WTC11 (cell line): ENCODE results near the gene RARB. TPM values are rescaled to one million over a fixed set of nuclear protein-coding genes. Genes with fewer than 3 reads are reported as not detected.

ENCODE experiments used
- ATAC-seq: fragments of 200-7000 bp; cut with Tn5 transposase; 2 replicates; pipeline ENCODE4 v1.10.0; 2021; ENCODE audit warnings: mild to moderate bottlenecking, moderate library complexity
- CTCF ChIA-PET: fragments of 300-600 bp; sonication (Branson Sonifier 250); formaldehyde crosslinking; loops from one replicate; lab custom pipeline; 2021; ENCODE audit warnings: antibody characterized with exemption; lab: Charles Lee
- POLR2A ChIA-PET: fragments of 350-600 bp; sonication (Branson Sonifier 250); formaldehyde crosslinking; loops from one replicate; lab custom pipeline; 2021; ENCODE audit warnings: antibody characterized with exemption; lab: Charles Lee
- DNase-seq: peaks from one replicate; pipeline ENCODE4 v3.0.0; 2021; ENCODE audit warnings: low spot score
- H3K27ac Mint-ChIP-seq: 2 replicates; pipeline ENCODE4 v1.8.0; 2021; ENCODE audit warnings: mixed read lengths
- H3K27me3 Mint-ChIP-seq: 2 replicates; pipeline ENCODE4 v1.8.0; 2021; ENCODE audit warnings: low read depth, mild to moderate bottlenecking, moderate library complexity, mixed read lengths
- H3K36me3 Mint-ChIP-seq: 2 replicates; pipeline ENCODE4 v1.8.0; 2021; ENCODE audit warnings: mixed read lengths
- H3K4me1 Mint-ChIP-seq: 2 replicates; pipeline ENCODE4 v1.8.0; 2022; ENCODE audit warnings: mixed read lengths
- H3K4me3 Mint-ChIP-seq: 2 replicates; pipeline ENCODE4 v1.8.0; 2021; ENCODE audit warnings: mild to moderate bottlenecking, moderate library complexity, mixed read lengths
- H3K9me3 Mint-ChIP-seq: 2 replicates; pipeline ENCODE4 v1.8.0; 2021; ENCODE audit warnings: mixed read lengths
- ATF2 ChIP-seq: sonication (generic); formaldehyde crosslinking; IDR thresholded peaks from 2 replicates; pipeline ENCODE4 v1.8.1; 2022; ENCODE audit warnings: low read depth, missing genetic modification reagents, borderline replicate concordance
- CBFB ChIP-seq: sonication (generic); formaldehyde crosslinking; IDR thresholded peaks from 2 replicates; pipeline ENCODE4 v1.8.1; 2022; ENCODE audit warnings: mild to moderate bottlenecking, low read depth, missing genetic modification reagents
- CTCF ChIP-seq: fragments of 200-600 bp; IDR thresholded peaks from 2 replicates; pipeline ENCODE4 v1.8.0; 2022; ENCODE audit warnings: antibody characterized with exemption
- ELF4 ChIP-seq: sonication (generic); formaldehyde crosslinking; IDR thresholded peaks from 2 replicates; pipeline ENCODE4 v1.8.1; 2022; ENCODE audit warnings: low read depth, mild to moderate bottlenecking, moderate library complexity, missing genetic modification reagents
- ERG ChIP-seq: fragments of 250-450 bp; sonication (Bioruptor Pico); IDR thresholded peaks from 2 replicates; pipeline ENCODE4 v1.8.0; 2021; ENCODE audit warnings: mild to moderate bottlenecking
- ESRRA ChIP-seq: sonication (generic); formaldehyde crosslinking; IDR thresholded peaks from 2 replicates; pipeline ENCODE4 v1.8.1; 2022; ENCODE audit warnings: mild to moderate bottlenecking, missing genetic modification reagents, borderline replicate concordance
- ETV6 ChIP-seq: sonication (generic); formaldehyde crosslinking; IDR thresholded peaks from 2 replicates; pipeline ENCODE4 v1.8.1; 2022; ENCODE audit warnings: mild to moderate bottlenecking, missing genetic modification reagents
- FOXJ3 ChIP-seq: sonication (generic); formaldehyde crosslinking; IDR thresholded peaks from 2 replicates; pipeline ENCODE4 v1.9.0; 2021; ENCODE audit warnings: missing genetic modification reagents, mild to moderate bottlenecking, borderline replicate concordance
- HMGXB4 ChIP-seq: sonication (generic); formaldehyde crosslinking; IDR thresholded peaks from 2 replicates; pipeline ENCODE4 v1.8.1; 2023; ENCODE audit warnings: mild to moderate bottlenecking, moderate library complexity, missing genetic modification reagents
- IRF1 ChIP-seq: sonication (generic); formaldehyde crosslinking; IDR thresholded peaks from 2 replicates; pipeline ENCODE4 v1.8.0; 2023; ENCODE audit warnings: missing genetic modification reagents
- JAZF1 ChIP-seq: fragments of 250-450 bp; sonication (Bioruptor Pico); IDR thresholded peaks from 2 replicates; pipeline ENCODE4 v1.9.0; 2021; ENCODE audit warnings: moderate library complexity, mild to moderate bottlenecking, inconsistent platforms
- MYBL2 ChIP-seq: sonication (generic); formaldehyde crosslinking; IDR thresholded peaks from 2 replicates; pipeline ENCODE4 v1.8.1; 2023; ENCODE audit warnings: mild to moderate bottlenecking, moderate library complexity, missing genetic modification reagents
- NR1H2 ChIP-seq: sonication (generic); formaldehyde crosslinking; IDR thresholded peaks from 2 replicates; pipeline ENCODE4 v1.9.0; 2021; ENCODE audit warnings: mild to moderate bottlenecking, moderate library complexity, missing genetic modification reagents
- PREB ChIP-seq: sonication (generic); formaldehyde crosslinking; IDR thresholded peaks from 2 replicates; pipeline ENCODE4 v1.8.1; 2022; ENCODE audit warnings: mild to moderate bottlenecking, missing genetic modification reagents, moderate library complexity, borderline replicate concordance
- TCF7 ChIP-seq: sonication (generic); formaldehyde crosslinking; IDR thresholded peaks from 2 replicates; pipeline ENCODE4 v1.8.0; 2022; ENCODE audit warnings: mild to moderate bottlenecking, low read depth, missing genetic modification reagents, moderate library complexity
- TP53 ChIP-seq: sonication (generic); formaldehyde crosslinking; IDR thresholded peaks from 2 replicates; pipeline ENCODE4 v1.8.1; 2023; ENCODE audit warnings: mild to moderate bottlenecking, missing genetic modification reagents
- USF1 ChIP-seq: sonication (generic); formaldehyde crosslinking; IDR thresholded peaks from 2 replicates; pipeline ENCODE4 v1.8.0; 2022; ENCODE audit warnings: mild to moderate bottlenecking, missing genetic modification reagents
- ZNF219 ChIP-seq: sonication (generic); formaldehyde crosslinking; IDR thresholded peaks from 2 replicates; pipeline ENCODE4 v1.8.0; 2023; ENCODE audit warnings: missing genetic modification reagents, mild to moderate bottlenecking, borderline replicate concordance
- ZNF232 ChIP-seq: sonication (generic); formaldehyde crosslinking; IDR thresholded peaks from 2 replicates; pipeline ENCODE4 v1.8.0; 2022; ENCODE audit warnings: mild to moderate bottlenecking, missing genetic modification reagents
- ZNF263 ChIP-seq: sonication (generic); formaldehyde crosslinking; IDR thresholded peaks from 2 replicates; pipeline ENCODE4 v1.8.1; 2022; ENCODE audit warnings: low read depth, mild to moderate bottlenecking, moderate library complexity, missing genetic modification reagents
- ZNF317 ChIP-seq: sonication (generic); formaldehyde crosslinking; IDR thresholded peaks from 2 replicates; pipeline ENCODE4 v1.8.1; 2023; ENCODE audit warnings: low read depth, mild to moderate bottlenecking, moderate library complexity, missing genetic modification reagents, borderline replicate concordance
- ZNF396 ChIP-seq: fragments of 250-450 bp; sonication (Bioruptor Pico); IDR thresholded peaks from 2 replicates; pipeline ENCODE4 v1.8.0; 2021; ENCODE audit warnings: mild to moderate bottlenecking, moderate library complexity, borderline replicate concordance
- ZNF416 ChIP-seq: fragments of 250-450 bp; sonication (Bioruptor Pico); IDR thresholded peaks from 2 replicates; pipeline ENCODE4 v1.9.0; 2021; ENCODE audit warnings: mild to moderate bottlenecking, inconsistent platforms
- ZNF512 ChIP-seq: sonication (generic); formaldehyde crosslinking; IDR thresholded peaks from 2 replicates; pipeline ENCODE4 v1.8.1; 2022; ENCODE audit warnings: missing genetic modification reagents, borderline replicate concordance
- ZNF671 ChIP-seq: fragments of 250-450 bp; sonication (Bioruptor Pico); IDR thresholded peaks from 2 replicates; pipeline ENCODE4 v1.8.0; 2021; ENCODE audit warnings: mild to moderate bottlenecking
- total RNA-seq: library from RNA; stranded (reverse); gene quantifications from 3 replicates; pipeline ENCODE4 v1.2.3, GENCODE V29; 2021

The RARB gene
- total RNA-seq, 1 experiment from 2014 or later, result not detected

GRCh38 chr3:25497096-25497495 is 69.0 kb downstream of the RARB start:
- ATAC-seq (no peak), DNase-seq (no peak)
- peaks cover 28% of the 10 kb centered on the region; the same call in 1 of the 2 replicates for H3K9me3 Mint-ChIP-seq
- H3K36me3 Mint-ChIP-seq, result no peaks in the 10 kb centered on the region
- H3K27ac Mint-ChIP-seq, result no peak overlapping the region
- ChIA-PET POLR2A (no interaction called here), CTCF (no interaction called here)
- H3K4me3 Mint-ChIP-seq, result no peak overlapping the region
- TF ChIP-seq JAZF1 (no peak), PREB (no peak), ZNF232 (CRISPR knock-in tag) (no peak), FOXJ3 (CRISPR knock-in tag) (no peak), ZNF317 (CRISPR knock-in tag) (no peak), ELF4 (CRISPR knock-in tag) (no peak), IRF1 (CRISPR knock-in tag) (no peak), ESRRA (CRISPR knock-in tag) (no peak), ATF2 (CRISPR knock-in tag) (no peak), ETV6 (CRISPR knock-in tag) (no peak)
- H3K4me1 Mint-ChIP-seq, result peaks cover 9% of the 10 kb centered on the region
- H3K27me3 Mint-ChIP-seq, result no peaks in the 10 kb centered on the region

GRCh38 chr3:25500706-25501210 is 72.7 kb downstream of the RARB start:
- Mint-ChIP-seq H3K27ac (no peak overlapping the region), H3K27me3 (no peaks in the 10 kb centered on the region; the same call in 1 of the 2 replicates), H3K36me3 (no peaks in the 10 kb centered on the region), H3K9me3 (peaks cover 8% of the 10 kb centered on the region; the same call in 1 of the 2 replicates), H3K4me1 (peaks cover 6% of the 10 kb centered on the region), H3K4me3 (no peak overlapping the region)
- CTCF ChIA-PET, result no interaction called here
- POLR2A ChIA-PET, result no interaction called here
- DNase-seq, result no peak
- ATAC-seq, result no peak
- TF ChIP-seq ZNF263 (CRISPR knock-in tag) (no peak), TCF7 (CRISPR knock-in tag) (no peak), ERG (no peak), ZNF396 (CRISPR knock-in tag) (no peak), USF1 (CRISPR knock-in tag) (no peak), CTCF (no peak), MYBL2 (CRISPR knock-in tag) (no peak), NR1H2 (CRISPR knock-in tag) (no peak), ZNF416 (CRISPR knock-in tag) (no peak), ZNF219 (CRISPR knock-in tag) (no peak), HMGXB4 (CRISPR knock-in tag) (no peak), ZNF512 (CRISPR knock-in tag) (no peak), ZNF671 (CRISPR knock-in tag) (no peak), ESRRA (CRISPR knock-in tag) (no peak), TP53 (CRISPR knock-in tag) (no peak), CBFB (CRISPR knock-in tag) (no peak)
